Right atrium auricular region (tissue), 2 donors: ENCODE measurements around the gene FAM9C. TPM values are rescaled to one million over a fixed set of nuclear protein-coding genes. Genes with fewer than 3 reads are reported as not detected.

Experiments
- DNase-seq: peaks from one replicate; pipeline ENCODE4 v3.0.0-alpha.2; 2019; ENCODE audit warnings: low spot score
- H3K27ac ChIP-seq, 2 donors: fragments of 200-600 bp; sonication (generic); 1 replicate in 1 of 2; 2 replicates in 1 of 2; pipeline ENCODE4 v1.5.1; 2016 to 2019
- H3K27me3 ChIP-seq, 2 donors: fragments of 200-600 bp; sonication (generic); one replicate each; pipeline versions ENCODE4 v1.5.1 to v1.6.0; 2017 to 2019
- H3K36me3 ChIP-seq: fragments of 200-600 bp; sonication (generic); one replicate; pipeline ENCODE4 v1.5.1; 2016
- H3K4me1 ChIP-seq, 2 donors: fragments of 200-600 bp; sonication (generic); one replicate each; pipeline versions ENCODE4 v1.5.1 to v1.6.0; 2017 to 2019
- H3K4me3 ChIP-seq, 2 donors: fragments of 200-600 bp; sonication (generic); 1 replicate in 1 of 2; 2 replicates in 1 of 2; pipeline ENCODE4 v1.5.1; 2017 to 2019; ENCODE audit warnings: mild to moderate bottlenecking in 1 of 2, moderate library complexity in 1 of 2
- H3K9me3 ChIP-seq, 2 donors: fragments of 200-600 bp; sonication (generic); one replicate each; pipeline ENCODE4 v1.5.1; 2019
- CTCF ChIP-seq, 2 donors: fragments of 200-600 bp; sonication (generic); IDR thresholded peaks; one replicate each; pipeline ENCODE4 v1.5.1; 2019; ENCODE audit warnings: antibody characterized with exemption in 2 of 2
- total RNA-seq, 2 donors: library from RNA; depleted of rRNA; stranded (reverse); fragments of >200 nt; gene quantifications; one replicate each; pipeline ENCODE4 v1.1.0, GENCODE V29; 2016

FAM9C gene
- total RNA-seq, 2 donors from 2014 or later: not detected

GRCh38 chrX:12988797-12989196, 55.6 kb downstream of the FAM9C start:
- DNase-seq: no peak
- Histone ChIP-seq H3K36me3 (no peaks in the 10 kb centered on the region), H3K27me3 (no peaks in the 10 kb centered on the region), H3K27ac (no peak overlapping the region), H3K4me1 (no peaks in the 10 kb centered on the region), H3K4me3 (no peak overlapping the region), H3K9me3 (no peaks in the 10 kb centered on the region)
- TF ChIP-seq CTCF (IDR thresholded peaks at IDR 0.05): no peak

- no peak for TF ChIP-seq CTCF (IDR thresholded peaks at IDR 0.05)
- H3K4me1 ChIP-seq: no peaks in the 10 kb centered on the region
- H3K27me3 ChIP-seq: no peaks in the 10 kb centered on the region
- DNase-seq: no peak
- no peaks in the 10 kb centered on the region for H3K36me3 ChIP-seq
- H3K4me3 ChIP-seq: no peak overlapping the region
- H3K27ac ChIP-seq: no peak overlapping the region
- no peaks in the 10 kb centered on the region for H3K9me3 ChIP-seq
Measured at GRCh38 chrX:12987900-12988594, 56.4 kb downstream of the FAM9C start.

- H3K9me3 ChIP-seq: no peaks in the 10 kb centered on the region
Measured at GRCh38 chrX:12987340-12987739, 57.1 kb downstream of the FAM9C start.

GRCh38 chrX:12986886-12987285, 57.5 kb downstream of the FAM9C start:
- TF ChIP-seq CTCF (IDR thresholded peaks at IDR 0.05): no peak
- Histone ChIP-seq H3K4me3 (no peak overlapping the region), H3K9me3 (no peaks in the 10 kb centered on the region), H3K27ac (no peak overlapping the region), H3K4me1 (no peaks in the 10 kb centered on the region), H3K27me3 (no peaks in the 10 kb centered on the region), H3K36me3 (no peaks in the 10 kb centered on the region)
- DNase-seq: no peak

More at GRCh38 chrX:12987340-12987739, 57.1 kb downstream of the FAM9C start:
- Histone ChIP-seq H3K27ac (no peak overlapping the region), H3K36me3 (no peaks in the 10 kb centered on the region), H3K4me3 (no peak overlapping the region), H3K4me1 (no peaks in the 10 kb centered on the region), H3K27me3 (no peaks in the 10 kb centered on the region)
- no peak for TF ChIP-seq CTCF (IDR thresholded peaks at IDR 0.05)
- no peak for DNase-seq

- no peaks in the 10 kb centered on the region for H3K27me3 ChIP-seq
- H3K9me3 ChIP-seq: no peaks in the 10 kb centered on the region
- DNase-seq: no peak
- no peak overlapping the region for H3K27ac ChIP-seq
- no peak overlapping the region for H3K4me3 ChIP-seq
- no peaks in the 10 kb centered on the region for H3K36me3 ChIP-seq
- TF ChIP-seq CTCF (IDR thresholded peaks at IDR 0.05): no peak
- H3K4me1 ChIP-seq: no peaks in the 10 kb centered on the region
Measured at GRCh38 chrX:12986164-12986779, 58.1 kb downstream of the FAM9C start.

Other genes starting within 250 kb of the FAM9C start
- under 1 TPM; 0.22 to 0.24 TPM for gene TLR7, start 177.5 kb downstream of the FAM9C start, total RNA-seq
- 1 to 10 TPM in 1 of 2 donors, under 1 TPM in 1; 0.41 to 2.4 TPM for gene TLR8, start 138.0 kb downstream of the FAM9C start, total RNA-seq
- 1,000 to 10,000 TPM; 1,780 to 2,397 TPM for gene TMSB4X, start 69.5 kb downstream of the FAM9C start, total RNA-seq